Common myeloid progenitor, CD34-positive (primary cell): ENCODE results near the gene PCSK7.
A peak's percentile ranks its signal among the peaks of the same experiment; 100 is the strongest.
"Not testable (repeated sequence)": the region's sequence is repeated elsewhere in the genome, so short reads cannot be mapped to it uniquely, and the experiment has no call there.

Experiments
- CTCF ChIA-PET: fragments of 350-600 bp; sonication (Branson Sonifier 250); formaldehyde crosslinking; loops from one replicate; lab custom pipeline; 2021; ENCODE audit warnings: antibody characterized with exemption; lab: Charles Lee
- POLR2A ChIA-PET: fragments of 350-600 bp; sonication (Branson Sonifier 250); formaldehyde crosslinking; loops from one replicate; lab custom pipeline; 2021; ENCODE audit warnings: antibody characterized with exemption; lab: Charles Lee
- DNase-seq, 3 donors: peaks; one replicate each; pipeline versions ENCODE4 v3.0.0 to v3.0.0-alpha.2; 2013
- H3K27ac ChIP-seq, 2 experiments: 1 replicate in 1 of 2; 2 replicates in 1 of 2; pipeline ENCODE4 v1.7.0; 2013; ENCODE audit warnings: inconsistent platforms in 2 of 2, low read length in 2 of 2, mild to moderate bottlenecking in 2 of 2, low read depth in 1 of 2, moderate library complexity in 1 of 2; ENCODE audit not compliant: severe bottlenecking in 2 of 2, insufficient read depth in 1 of 2, poor library complexity in 1 of 2
- H3K27me3 ChIP-seq, 5 experiments: replicated peaks in 2 of 5; 1 replicate in 3 of 5; 2 replicates in 2 of 5; pipeline versions ENCODE4 v1.6.1 to v1.7.0; 2013; ENCODE audit warnings: low read length in 4 of 5, mild to moderate bottlenecking in 2 of 5, moderate library complexity in 2 of 5, inconsistent platforms in 1 of 5; ENCODE audit not compliant: insufficient read depth in 5 of 5, control insufficient read depth in 4 of 5
- H3K36me3 ChIP-seq, 4 experiments: 1 replicate in 2 of 4; 2 replicates in 2 of 4; pipeline versions ENCODE4 v1.6.1 to v1.7.0; 2013; ENCODE audit warnings: low read length in 3 of 4, control low read depth in 1 of 4, mild to moderate bottlenecking in 1 of 4; ENCODE audit not compliant: control insufficient read depth in 4 of 4, insufficient read depth in 4 of 4
- H3K4me1 ChIP-seq, 4 experiments: 1 replicate in 3 of 4; 2 replicates in 1 of 4; pipeline versions ENCODE4 v1.6.1 to v1.7.1; 2013; ENCODE audit warnings: low read length in 3 of 4, mild to moderate bottlenecking in 3 of 4, control low read depth in 1 of 4, inconsistent platforms in 1 of 4, moderate library complexity in 1 of 4; ENCODE audit not compliant: control insufficient read depth in 4 of 4, insufficient read depth in 4 of 4; ENCODE audit errors: control extremely low read depth in 1 of 4
- H3K4me3 ChIP-seq, 7 experiments: 1 replicate in 4 of 7; 2 replicates in 3 of 7; pipeline versions ENCODE4 v1.5.1 to v1.7.0; 2013; ENCODE audit warnings: mild to moderate bottlenecking in 7 of 7, low read length in 6 of 7, moderate library complexity in 6 of 7, inconsistent platforms in 2 of 7, low read depth in 2 of 7, control low read depth in 1 of 7; ENCODE audit not compliant: insufficient read depth in 4 of 7, control insufficient read depth in 1 of 7; ENCODE audit errors: extremely low read depth in 1 of 7
- H3K9me3 ChIP-seq, 5 experiments: 1 replicate in 4 of 5; 2 replicates in 1 of 5; pipeline versions ENCODE4 v1.6.1 to v1.7.1; 2013; ENCODE audit warnings: low read length in 4 of 5, mild to moderate bottlenecking in 2 of 5, inconsistent platforms in 1 of 5, low read depth in 1 of 5, moderate library complexity in 1 of 5; ENCODE audit not compliant: control insufficient read depth in 4 of 5, insufficient read depth in 2 of 5; ENCODE audit errors: control extremely low read depth in 1 of 5
- WGBS: methylation state at CpG from one replicate; pipeline ENCODE4 v1.1.5; 2013; ENCODE audit not compliant: insufficient coverage; 5-methylcytosine and 5-hydroxymethylcytosine counted together

The PCSK7 gene

DNA sequence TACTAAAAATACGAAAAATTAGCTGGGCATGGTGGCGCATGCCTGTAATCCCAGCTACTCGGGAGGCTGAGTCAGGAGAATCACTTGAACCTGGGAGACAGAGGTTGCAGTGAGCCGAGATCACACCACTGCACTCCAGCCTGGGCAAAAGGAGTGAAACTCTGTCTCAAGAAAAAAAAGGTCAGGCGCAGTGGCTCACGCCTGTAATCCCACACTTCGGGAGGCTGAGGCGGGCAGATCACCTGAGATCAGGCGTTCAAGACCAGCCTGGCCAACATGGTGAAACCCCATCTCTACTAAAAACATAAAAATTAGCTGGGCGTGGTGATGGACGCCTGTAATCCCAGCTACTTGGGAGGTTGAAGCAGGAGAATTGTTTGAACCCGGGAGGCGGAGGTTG is 48.7 kb downstream of the PCSK7 start:
- POLR2A ChIA-PET = not testable (repeated sequence)
- 97% methylated on average over 7 of the region's 13 CpGs for WGBS

DNA sequence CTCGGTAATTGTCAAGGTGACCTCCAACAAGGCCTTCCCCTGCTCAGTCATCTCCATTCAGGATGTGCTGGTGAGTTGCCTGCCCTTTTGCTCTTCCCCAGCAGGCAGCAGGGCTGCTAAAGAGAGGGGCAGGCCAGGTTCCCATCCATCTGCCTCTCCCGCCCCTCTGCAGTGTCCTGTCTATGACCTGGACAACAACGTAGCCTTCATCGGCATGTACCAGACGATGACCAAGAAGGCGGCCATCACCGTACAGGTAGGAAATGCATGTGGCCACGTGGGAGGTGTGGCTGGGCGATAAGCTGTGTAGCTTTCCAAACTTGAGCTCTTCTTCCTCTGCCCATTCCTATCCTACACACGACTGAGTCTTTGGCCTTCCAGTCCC is 49.3 kb downstream of the PCSK7 start:
- Histone ChIP-seq H3K4me3 (no peak overlapping the region), H3K27me3 (no peaks in the 10 kb centered on the region), H3K27ac (no peak overlapping the region), H3K36me3 (peaks cover 0 to 19% (median 2%) of the 10 kb centered on the region in 4 experiments), H3K4me1 (peaks cover 8 to 31% (median 27%) of the 10 kb centered on the region in 4 experiments), H3K9me3 (no peaks in the 10 kb centered on the region)
- no peak for DNase-seq
- CTCF ChIA-PET = interaction anchor here (0.9 to 9.7 kb wide), 10 partner anchors 9 to 113 kb away, joined by 3 to 100 read pairs (median 6); partner anchors contain the start of genes PCSK7, RNF214 and TAGLN
- 98% methylated on average over 9 of the region's 10 CpGs for WGBS
- POLR2A ChIA-PET = no interaction called here

More for the DNA sequence above, 48.7 kb downstream of the PCSK7 start:
- peaks cover 4 to 26% (median 24%) of the 10 kb centered on the region in 4 experiments for H3K4me1 ChIP-seq
- H3K27ac ChIP-seq, DNase-seq, H3K4me3 ChIP-seq, H3K27me3 ChIP-seq, H3K9me3 ChIP-seq: not testable (repeated sequence)
- peaks cover 0 to 25% (median 2%) of the 10 kb centered on the region in 4 experiments for H3K36me3 ChIP-seq
- CTCF ChIA-PET = interaction anchor here (0.9 to 9.7 kb wide), 7 partner anchors 11 to 114 kb away, joined by 3 to 100 read pairs (median 11); partner anchors contain the start of genes PCSK7 and RNF214

DNA sequence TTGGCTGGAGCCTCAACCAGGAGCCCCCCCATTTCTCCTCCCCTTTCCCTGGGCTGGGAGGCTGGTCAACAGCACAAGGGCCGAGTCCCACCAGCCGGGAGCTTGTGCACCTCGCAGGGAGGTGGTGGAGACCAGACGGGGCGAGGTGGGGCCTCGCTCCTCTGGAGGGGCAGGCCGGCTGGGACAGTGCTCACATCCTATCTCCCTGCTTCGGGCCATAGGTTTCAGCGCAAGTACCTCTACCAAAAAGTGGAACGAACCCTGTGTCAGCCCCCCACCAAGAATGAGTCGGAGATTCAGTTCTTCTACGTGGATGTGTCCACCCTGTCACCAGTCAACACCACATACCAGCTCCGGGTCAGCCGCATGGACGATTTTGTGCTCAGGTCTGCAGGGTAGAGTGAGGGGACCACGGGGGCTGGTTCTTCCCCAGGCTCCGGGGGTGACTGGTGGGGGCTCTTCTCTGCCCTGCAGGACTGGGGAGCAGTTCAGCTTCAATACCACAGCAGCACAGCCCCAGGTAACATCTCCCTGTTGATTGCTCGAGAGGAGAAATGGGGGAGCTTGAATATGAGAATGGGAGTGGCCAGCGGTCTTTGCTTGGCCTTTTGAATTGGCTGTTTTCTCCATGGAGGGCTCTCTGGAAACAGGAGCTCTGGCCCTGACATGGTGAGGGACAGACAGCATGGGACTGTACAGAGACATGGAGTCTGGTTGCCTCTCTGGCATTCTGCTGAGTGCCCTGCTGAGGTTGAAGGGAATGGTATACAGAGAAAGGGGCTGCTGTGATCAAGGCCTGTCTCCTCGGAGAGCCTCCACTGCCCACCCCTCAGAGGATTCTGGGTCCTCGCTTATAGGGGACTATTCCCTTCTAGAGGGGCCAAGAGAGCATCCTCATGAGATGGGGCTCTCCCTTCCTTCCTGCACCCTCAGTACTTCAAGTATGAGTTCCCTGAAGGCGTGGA is 50.0 kb downstream of the PCSK7 start:
- Histone ChIP-seq H3K4me3 (no peak overlapping the region), H3K4me1 (peaks cover 8 to 31% (median 27%) of the 10 kb centered on the region in 4 experiments), H3K27ac (no peak overlapping the region), H3K27me3 (no peaks in the 10 kb centered on the region), H3K36me3 (peaks cover 0 to 14% (median 2%) of the 10 kb centered on the region in 4 experiments), H3K9me3 (no peaks in the 10 kb centered on the region)
- ChIA-PET CTCF (interaction anchor here (0.6 to 9.7 kb wide), 14 partner anchors 8 to 447 kb away, joined by 3 to 100 read pairs (median 4); partner anchors contain the start of genes PCSK7, RNF214 and TAGLN), POLR2A (interaction anchor here (0.7 kb wide), 1 partner anchor 10 kb away, joined by 3 read pairs; no protein-coding TSS in a partner anchor)
- whole genome bisulfite sequencing = 98% methylated on average over 20 of the region's 22 CpGs
- no peak for DNase-seq

DNA sequence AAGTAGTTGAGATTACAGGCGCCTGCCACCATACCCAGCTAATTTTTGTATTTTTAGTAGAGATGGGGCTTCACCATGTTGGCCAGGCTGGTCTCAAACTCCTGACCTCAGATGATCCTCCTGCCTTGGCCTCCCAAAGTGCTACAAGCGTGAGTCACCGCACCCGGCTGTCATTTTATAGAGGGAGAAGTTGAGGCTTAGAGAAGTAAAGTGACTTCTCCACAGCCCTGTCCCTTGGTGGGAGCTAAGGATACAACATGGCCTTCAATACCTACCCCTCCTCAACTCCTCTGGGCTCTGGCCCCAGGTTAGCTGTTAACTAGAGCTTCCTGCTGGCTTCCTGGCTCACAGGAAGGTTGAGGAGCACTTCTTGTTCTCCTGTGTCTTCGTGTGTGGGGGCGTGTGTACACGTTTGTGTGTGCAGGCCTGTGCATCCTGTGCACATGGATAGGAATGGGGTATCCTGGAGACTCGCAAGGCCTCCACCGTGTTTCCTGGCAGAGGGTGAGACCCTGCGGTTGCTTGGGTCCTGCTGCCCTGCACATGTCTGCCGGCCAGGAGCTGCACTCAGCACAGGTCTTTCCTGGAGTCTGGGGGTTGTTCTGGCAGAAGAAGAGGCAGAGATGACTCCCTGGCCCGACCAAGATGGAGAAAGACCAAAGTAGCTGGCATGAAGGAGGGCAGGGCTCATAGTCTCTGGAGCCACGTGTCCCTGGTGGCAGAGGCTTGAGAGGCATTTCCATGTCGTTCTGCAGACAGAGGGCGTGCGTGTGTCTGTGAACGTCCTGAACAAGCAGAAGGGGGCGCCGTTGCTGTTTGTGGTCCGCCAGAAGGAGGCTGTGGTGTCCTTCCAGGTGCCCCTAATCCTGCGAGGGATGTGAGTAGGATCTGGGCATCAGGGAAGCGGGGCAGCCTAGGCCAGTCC is 51.0 kb downstream of the PCSK7 start:
- POLR2A ChIA-PET = interaction anchor here (0.7 kb wide), 2 partner anchors 9 to 367 kb away, joined by 3 read pairs; no protein-coding TSS in a partner anchor
- Histone ChIP-seq H3K9me3 (no peaks in the 10 kb centered on the region), H3K4me1 (peaks cover 8 to 31% (median 27%) of the 10 kb centered on the region in 4 experiments), H3K36me3 (peaks cover 0 to 14% (median 2%) of the 10 kb centered on the region in 4 experiments), H3K27ac (no peak overlapping the region), H3K27me3 (no peaks in the 10 kb centered on the region), H3K4me3 (peak overlapping the region in 1 of 7 experiments; percentile 45)
- DNase-seq = peak; percentile 82 to 93 (median 92)
- CTCF ChIA-PET = interaction anchor here (0.6 to 9.7 kb wide), 19 partner anchors 7 to 446 kb away, joined by 3 to 100 read pairs (median 4); partner anchors contain the start of genes PAFAH1B2, PCSK7 and RNF214
- 43% methylated on average over 17 of the region's 22 CpGs for WGBS

DNA sequence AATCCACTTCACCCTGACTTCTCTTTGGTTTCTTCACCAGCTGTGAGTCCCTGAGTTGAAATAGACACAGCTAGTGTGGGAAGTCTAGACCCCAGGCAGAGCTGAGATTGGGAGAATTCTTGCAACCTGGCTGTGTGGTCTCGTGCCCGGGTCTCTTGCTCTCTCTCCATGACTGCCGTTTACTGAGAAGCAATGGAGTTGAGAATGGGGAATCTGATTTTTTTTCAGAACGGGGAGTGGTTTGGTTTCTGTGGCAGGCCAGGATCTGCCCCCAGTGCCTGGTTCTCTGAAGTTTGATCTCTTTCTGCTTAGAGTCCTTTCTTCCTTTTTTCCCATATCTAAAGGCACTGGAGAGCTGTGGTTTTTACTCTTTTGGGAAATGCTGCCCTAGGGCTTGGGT is 51.9 kb downstream of the PCSK7 start:
- WGBS = 11% methylated on average over 3 of the region's 4 CpGs
- peaks cover 0 to 14% (median 2%) of the 10 kb centered on the region in 4 experiments for H3K36me3 ChIP-seq
- H3K4me1 ChIP-seq = peaks cover 8 to 31% (median 27%) of the 10 kb centered on the region in 4 experiments
- H3K27ac ChIP-seq = no peak overlapping the region
- H3K27me3 ChIP-seq = no peaks in the 10 kb centered on the region
- peak in 1 of 3 donors; percentile 37 for DNase-seq
- no peaks in the 10 kb centered on the region for H3K9me3 ChIP-seq
- CTCF ChIA-PET = interaction anchor here (0.9 to 9.7 kb wide), 15 partner anchors 8 to 387 kb away, joined by 3 to 100 read pairs (median 5); partner anchors contain the start of genes PAFAH1B2, PCSK7 and RNF214
- POLR2A ChIA-PET = interaction anchor here (0.5 to 2.5 kb wide), 2 partner anchors 36 to 48 kb away, joined by 3 to 17 read pairs; partner anchors contain the start of gene PAFAH1B2
- peak overlapping the region in 6 of 7 experiments; percentile 68 to 82 (median 78) for H3K4me3 ChIP-seq
